Effector CD4-positive, alpha-beta T cell (primary cell): ENCODE data around the gene SAMM50.

Source experiments
- DNase-seq: peaks from one replicate; pipeline ENCODE4 v3.0.0-alpha.2; 2020

The SAMM50 gene

DNA sequence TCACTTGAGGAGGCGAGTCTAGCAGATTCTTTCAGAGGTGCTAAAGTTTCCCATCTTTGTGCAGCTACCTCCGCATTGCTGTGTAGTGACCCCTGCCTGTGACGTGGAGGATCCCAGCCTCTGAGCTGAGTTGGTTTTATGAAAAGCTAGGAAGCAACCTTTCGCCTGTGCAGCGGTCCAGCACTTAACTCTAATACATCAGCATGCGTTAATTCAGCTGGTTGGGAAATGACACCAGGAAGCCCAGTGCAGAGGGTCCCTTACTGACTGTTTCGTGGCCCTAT is 8.9 kb upstream of the SAMM50 start:
- DNase-seq: no peak

DNA sequence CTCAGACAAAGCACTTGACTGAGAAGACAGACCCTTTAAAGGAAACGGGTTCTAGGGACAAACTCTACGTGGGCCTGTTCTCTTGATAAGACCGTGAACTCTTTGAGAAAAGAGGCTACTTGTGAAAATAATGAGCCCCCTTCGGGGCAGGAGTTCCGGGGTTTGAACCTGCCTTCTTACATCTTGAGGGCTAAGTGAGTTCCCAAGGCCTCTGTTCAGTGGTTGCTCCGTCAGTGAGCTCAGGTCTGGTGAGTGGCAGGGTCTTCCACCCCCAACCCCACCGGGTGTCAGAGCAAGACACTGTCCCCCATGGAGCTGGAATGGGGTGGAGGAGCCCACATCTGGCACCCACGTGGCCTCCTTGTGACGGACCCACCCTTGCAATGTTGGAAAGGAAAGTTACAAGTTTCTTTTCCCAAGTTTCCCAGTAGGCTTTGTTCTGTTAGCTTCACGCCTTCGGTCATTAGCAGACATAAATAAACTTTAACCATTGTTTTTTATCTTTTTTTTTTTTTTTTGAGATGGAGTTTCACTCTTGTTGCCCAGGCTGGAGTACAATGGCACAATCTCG is 6.3 kb upstream of the SAMM50 start:
- no peak for DNase-seq

DNA sequence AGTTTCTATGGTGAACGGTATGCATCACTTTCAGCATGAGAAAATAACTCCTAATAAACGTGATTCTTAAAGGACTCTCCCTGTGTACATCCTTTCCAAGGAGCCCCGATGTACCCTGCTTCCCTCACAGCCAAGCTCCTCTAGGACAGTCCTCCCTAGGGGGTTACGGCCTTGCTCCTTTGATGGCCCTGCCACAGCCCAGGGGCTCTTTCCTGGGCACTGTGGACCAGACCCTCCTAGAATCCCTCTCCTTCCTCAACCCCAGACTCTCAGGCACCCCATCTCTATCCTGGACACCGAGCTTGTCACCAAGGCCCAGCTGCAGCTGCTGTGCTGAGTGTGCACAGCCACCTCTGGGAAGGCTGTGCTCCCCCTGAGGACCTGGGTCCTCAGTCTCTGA is 3.9 kb upstream of the SAMM50 start:
- no peak for DNase-seq

DNA sequence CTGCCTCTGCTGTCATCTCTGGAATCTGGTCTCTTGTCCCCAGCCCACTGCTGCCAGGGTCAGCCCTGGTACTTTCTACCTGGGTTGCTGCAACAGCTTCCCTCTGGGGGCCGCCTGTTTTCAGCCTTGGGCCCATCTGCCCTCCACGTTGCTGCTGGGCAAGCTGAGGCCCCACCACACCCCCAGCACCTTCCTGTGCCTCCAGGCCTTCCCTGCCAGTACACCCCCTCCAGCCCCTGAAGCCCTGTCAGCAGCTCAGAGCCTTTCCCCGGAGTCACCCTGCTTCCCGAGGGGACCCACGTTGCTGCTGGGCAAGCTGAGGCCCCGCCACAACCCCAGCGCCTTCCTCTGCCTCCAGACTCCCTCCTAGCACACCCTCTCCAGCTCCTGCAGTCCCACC is 3.3 kb upstream of the SAMM50 start:
- no peak for DNase-seq

DNA sequence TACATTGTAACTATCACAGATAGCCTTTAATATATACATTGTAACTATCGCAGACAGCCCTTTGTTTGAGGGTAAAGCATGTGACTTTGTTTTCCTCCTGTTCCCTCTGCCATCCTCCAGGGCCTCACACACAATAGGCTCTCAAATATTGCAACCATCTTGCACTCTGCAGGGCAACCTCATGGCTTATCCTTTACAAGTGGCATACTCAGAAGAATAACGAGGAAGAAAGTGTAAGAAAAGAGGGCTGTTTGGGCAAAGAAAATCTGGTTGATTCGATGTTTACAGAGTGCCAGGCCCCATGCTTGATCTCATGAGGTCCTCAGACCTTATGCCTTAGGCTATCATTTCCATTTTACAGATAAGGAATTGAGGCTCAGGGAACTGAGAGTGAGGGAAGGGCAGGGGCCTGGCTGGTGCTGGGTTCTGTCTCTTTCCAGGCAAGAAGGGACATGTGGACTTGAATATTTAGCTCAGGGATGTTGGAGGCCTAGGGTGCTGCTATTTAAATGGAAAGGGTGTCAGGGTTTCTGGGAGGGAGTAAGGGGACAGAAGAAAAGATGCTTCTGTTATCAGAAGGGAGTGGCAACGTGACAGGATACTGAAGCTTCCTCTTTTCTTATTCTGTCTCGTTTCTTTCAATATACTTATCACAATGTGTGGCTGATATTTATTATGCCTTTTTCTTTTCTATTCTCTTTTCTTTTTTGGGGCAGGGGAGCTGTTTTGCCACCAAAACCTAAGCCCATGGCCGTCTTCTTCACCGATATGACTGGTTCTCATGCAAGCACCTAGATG is 1.1 kb upstream of the SAMM50 start:
- DNase-seq: no peak

DNA sequence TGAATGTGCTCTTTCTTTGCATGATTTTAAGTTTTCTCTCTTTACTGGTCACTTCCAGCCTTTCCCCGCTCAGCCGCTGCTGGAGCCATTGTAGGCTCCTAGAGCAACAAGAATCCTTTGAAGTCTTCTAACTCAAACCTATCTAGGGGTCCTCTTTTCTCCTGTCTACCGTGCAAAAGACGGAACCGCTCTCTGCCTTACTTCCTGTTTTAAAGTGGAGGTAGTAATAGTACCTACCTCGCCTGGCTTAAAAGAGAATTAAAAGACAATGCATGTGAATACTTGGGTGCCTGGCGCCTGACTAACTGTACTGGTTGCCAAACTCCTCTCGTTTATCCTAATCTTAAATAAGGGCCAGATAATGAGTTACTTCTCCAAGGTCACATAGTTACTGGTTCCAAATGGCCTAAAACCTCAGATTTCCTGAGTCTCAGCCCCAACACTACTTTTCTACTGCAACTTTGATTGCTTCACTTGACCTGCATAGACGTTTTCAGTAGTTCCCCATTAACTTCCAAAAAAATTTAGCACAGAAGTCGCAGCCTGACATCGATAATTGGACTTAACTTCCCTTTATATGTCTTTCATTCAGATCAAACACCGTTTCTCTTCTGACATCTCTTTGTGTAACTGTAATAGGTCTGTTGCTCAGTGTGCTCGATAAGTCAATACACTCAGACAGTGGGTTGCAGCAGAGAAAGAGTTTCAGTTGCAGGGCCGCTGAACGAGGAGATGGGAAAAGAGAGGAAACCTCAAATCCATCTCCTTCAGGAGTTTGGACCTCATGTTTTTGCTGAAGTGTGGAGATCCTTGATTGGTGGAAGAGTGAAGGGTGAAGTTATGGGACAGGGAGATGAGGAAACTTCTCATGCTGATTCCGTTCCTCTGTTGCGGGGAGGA is 891 bp downstream of the SAMM50 start:
- DNase-seq: no peak

- no peak for DNase-seq
Observed at GRCh38 chr22:43956805-43957463, 1.7 kb downstream of the SAMM50 start.

DNA sequence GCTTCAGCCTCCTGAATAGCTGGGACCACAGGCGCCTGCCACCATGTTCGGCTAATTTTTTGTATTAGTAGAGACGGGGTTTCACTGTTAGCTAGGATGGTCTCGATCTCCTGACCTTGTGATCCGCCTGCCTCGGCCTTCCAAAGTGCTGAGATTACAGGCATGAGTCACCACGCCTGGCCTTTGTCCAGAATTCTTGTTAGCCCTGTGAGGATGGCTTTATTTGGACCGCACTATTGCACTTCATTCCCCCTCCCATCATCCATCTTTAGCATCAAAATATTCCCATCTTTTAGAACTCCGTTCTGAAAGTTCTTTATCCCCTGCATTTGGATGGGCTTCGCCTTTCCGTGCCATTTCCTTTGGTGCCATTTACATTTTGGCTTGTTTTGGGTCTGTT is 2.6 kb downstream of the SAMM50 start:
- DNase-seq: no peak

- DNase-seq: no peak
Observed at GRCh38 chr22:43964314-43964857, 9.1 kb downstream of the SAMM50 start.

DNA sequence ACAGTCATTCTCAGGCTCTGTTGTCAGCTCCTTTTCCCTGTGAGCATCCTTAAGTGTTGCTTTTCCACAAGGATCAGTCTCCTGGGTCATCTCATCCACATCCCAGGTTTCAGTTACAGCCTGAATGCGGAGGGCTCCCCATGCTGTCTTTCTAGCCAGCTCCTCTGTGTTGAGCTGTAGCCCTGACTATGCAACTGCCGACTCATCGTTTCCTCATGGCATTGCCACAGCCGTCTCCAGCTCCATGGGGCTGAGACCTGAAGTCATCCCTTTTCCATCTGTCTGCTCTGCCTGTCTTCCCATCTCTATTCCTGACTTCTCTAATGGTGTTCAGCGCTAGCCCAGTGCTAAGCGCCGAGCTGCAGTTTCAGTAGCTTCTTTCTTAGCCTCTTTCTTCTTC is 11.8 kb downstream of the SAMM50 start:
- DNase-seq: no peak

DNA sequence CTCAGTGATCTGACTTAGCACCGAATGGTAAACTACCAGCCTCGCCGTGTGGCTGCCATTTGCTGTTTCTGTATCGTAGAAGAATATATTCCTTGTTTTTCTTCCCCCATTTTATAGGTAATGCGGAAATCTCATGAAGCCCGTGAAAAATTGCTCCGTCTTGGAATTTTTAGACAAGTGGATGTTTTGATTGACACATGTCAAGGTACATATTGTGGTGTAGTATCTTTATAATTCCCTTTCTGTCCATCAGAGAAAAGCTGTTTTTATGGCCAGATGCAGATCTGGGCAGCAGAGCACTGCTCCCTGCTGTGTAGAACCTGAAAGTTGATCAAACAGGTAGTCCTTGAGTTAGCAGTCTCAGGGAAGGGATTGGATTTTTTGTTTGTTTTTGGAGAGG is 13.4 kb downstream of the SAMM50 start:
- DNase-seq: no peak

DNA sequence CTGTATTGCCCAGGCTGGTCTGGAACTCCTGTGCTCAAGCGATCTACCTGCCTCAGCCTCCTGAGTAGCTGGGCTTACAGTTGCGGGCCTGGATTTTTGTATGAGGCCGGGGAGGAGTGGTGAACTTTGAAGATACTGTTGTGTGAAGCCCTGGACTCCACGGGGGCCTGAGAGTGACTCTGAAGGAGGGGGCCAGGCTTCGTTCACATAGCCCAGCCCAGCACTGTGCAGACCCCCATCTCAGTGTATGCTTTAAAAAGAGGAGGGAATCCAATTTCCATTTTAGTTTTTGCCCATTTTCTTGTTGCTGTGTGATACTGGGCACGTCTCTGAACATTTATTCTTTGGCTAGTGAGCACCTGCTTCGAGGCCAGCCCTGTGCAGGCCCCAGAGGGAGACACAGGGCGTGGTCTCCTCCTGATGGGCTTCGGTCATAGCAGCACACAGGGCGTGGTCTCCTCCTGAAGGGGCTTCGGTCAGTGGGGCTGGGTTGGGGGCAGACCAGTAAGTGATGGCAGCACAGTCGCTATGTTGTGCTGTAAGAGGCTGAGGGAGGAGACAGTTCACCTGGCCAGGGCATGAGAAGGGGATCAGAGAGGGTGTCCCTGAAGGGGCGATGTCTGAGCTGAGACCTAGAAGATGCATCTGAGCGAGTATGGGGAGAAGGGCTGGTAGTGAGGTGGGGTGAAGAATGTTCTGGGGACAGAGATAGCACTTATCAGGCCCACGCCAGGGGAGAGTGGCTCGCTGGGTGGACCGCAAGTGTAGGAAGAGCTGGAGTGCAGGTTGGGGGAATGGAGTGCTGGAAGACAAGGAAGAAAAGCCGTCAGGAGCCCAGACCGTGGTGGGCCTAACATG is 14.0 kb downstream of the SAMM50 start:
- no peak for DNase-seq

GRCh38 chr22:43969989-43970755 is 14.9 kb downstream of the SAMM50 start:
- DNase-seq: no peak

- DNase-seq: no peak
Observed at GRCh38 chr22:43971112-43971511, 15.9 kb downstream of the SAMM50 start.

GRCh38 chr22:43972931-43973462 is 17.8 kb downstream of the SAMM50 start:
- no peak for DNase-seq

DNA sequence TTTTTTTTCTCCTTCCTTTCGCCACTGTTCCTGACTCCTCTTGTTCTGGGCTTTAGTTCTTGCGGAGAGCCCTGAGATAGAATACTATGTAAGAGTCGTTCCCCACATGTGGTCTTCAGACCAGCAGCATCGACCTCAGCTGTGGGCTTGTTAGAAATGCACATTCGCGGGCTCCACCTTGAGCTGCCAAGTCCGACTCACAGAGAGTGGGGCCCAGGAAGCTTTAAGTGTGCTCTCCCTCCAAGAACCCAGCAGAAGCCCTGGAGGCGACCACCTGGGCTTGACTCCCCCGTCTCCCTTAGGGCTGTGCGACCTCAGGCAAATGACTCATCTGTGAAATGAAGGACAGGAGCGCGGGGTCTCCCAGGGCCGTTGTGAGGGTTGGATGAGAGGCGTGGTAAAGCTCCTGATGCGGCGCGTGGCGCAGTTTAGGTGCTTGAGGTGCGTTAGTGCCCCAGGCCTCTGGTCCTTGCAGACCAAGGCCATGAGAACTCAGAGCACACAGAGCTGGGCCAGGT is 18.8 kb downstream of the SAMM50 start:
- no peak for DNase-seq

- no peak for DNase-seq
Observed at GRCh38 chr22:43975041-43975440, 19.8 kb downstream of the SAMM50 start.

DNA sequence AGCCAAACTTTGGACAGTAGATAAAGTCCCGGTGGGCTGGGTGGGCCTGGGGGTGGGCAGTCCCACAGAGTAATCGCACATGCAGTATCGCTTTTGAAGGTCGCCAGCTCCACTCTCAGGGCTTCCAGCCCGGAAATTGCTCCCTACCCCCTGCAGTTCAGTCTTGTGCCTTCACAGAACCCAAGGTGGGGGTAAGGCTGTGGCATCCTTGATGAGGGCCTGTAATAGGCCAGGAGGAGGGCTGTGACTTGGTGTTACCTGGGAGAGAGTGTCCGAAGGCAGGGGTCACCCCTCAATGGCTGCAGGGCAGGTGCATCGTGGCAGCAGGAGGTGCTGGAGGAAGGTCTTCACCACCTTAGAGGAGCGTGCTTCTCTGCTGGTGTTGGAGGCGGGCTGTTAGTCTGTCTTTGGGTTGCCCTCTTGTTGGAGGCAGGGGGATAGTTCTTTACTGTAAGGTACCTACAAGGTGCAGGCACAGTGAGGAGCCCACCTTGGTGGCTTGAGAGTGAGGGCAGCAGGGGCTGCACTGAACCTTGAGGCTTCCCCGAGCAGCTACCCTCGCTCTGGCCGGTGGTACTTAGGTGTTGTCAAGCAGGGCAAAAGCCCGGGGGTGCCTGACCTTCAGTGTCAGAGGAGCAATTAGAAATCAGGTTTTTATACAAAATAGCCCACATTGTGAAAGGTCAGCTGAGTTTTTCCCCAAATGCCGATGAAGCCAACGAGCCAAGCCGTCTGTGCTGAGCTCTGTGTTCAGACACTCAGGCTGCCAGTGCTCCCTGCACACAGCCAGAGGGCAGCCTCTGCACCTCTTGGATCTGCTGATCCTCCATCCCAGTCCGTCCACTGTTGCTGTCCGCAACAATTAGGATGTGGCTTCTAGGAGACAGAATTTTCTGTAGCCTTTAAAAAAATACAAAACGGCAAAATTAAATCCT is 21.9 kb downstream of the SAMM50 start:
- DNase-seq: no peak

DNA sequence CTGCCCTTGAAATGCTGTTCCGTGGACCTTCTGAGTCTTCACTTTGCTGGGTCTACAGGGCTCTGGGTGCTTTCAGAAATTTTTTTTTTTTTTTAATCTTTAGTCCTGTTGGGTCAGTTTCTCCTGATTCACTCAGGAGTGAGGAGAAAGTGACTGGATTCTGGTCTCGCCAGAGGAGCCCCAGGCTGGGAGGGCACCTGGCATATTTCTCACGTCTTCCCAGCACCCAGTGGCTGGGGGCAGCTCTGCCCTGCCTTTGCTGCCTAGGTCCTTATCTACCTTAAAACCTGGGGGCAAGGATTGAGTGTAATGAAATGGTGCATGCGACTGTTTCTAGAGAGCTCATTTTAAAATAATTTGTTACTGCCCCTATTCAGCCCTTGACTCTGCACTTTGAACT is 23.3 kb downstream of the SAMM50 start:
- no peak for DNase-seq

GRCh38 chr22:43980579-43980978 is 25.3 kb downstream of the SAMM50 start:
- DNase-seq: no peak
